Thoracic aorta (tissue), 2 donors: ENCODE data around the gene RIMBP2. TPM values are rescaled to one million over a fixed set of nuclear protein-coding genes. Genes with fewer than 3 reads are reported as not detected.

Experiments used
- ATAC-seq: fragments of 150-250 bp; one replicate; pipeline ENCODE4 v1.8.0; 2017; ENCODE audit warnings: low read depth; ENCODE audit not compliant: insufficient number of reproducible peaks, low FRiP score
- DNase-seq: peaks from one replicate; pipeline ENCODE4 v3.0.0-alpha.2; 2020; ENCODE audit warnings: low spot score
- H3K27ac ChIP-seq, 2 donors: fragments of 200-600 bp; sonication (generic); 1 replicate in 1 of 2; 2 replicates in 1 of 2; pipeline ENCODE4 v1.5.1; 2016; ENCODE audit warnings: mild to moderate bottlenecking in 2 of 2, moderate library complexity in 2 of 2
- H3K27me3 ChIP-seq: fragments of 200-600 bp; sonication (generic); replicated peaks from 2 replicates; pipeline ENCODE4 v1.6.0; 2016; ENCODE audit warnings: mild to moderate bottlenecking; ENCODE audit not compliant: insufficient read depth
- H3K36me3 ChIP-seq: fragments of 200-600 bp; sonication (generic); one replicate; pipeline ENCODE4 v1.5.1; 2016
- H3K4me1 ChIP-seq, 2 donors: fragments of 200-600 bp; sonication (generic); 1 replicate in 1 of 2; 2 replicates in 1 of 2; pipeline versions ENCODE4 v1.5.1 to v1.6.0; 2016; ENCODE audit warnings: low read depth in 2 of 2, mild to moderate bottlenecking in 1 of 2; ENCODE audit not compliant: control insufficient read depth in 1 of 2
- H3K4me3 ChIP-seq: fragments of 200-600 bp; sonication (generic); 2 replicates; pipeline ENCODE4 v1.5.1; 2016; ENCODE audit warnings: mild to moderate bottlenecking
- H3K9me3 ChIP-seq: fragments of 200-600 bp; sonication (generic); 2 replicates; pipeline ENCODE4 v1.5.1; 2016
- total RNA-seq, 2 donors: library from RNA; depleted of rRNA; stranded (reverse); fragments of >200 nt; gene quantifications; one replicate each; pipeline versions ENCODE4 v1.1.0 to v1.2.3, GENCODE V29; 2016
- TF ChIP-seq, protein P1 (sequence below): fragments of 200-600 bp; sonication (generic); IDR thresholded peaks from one replicate; pipeline ENCODE4 v1.5.1; 2019; ENCODE audit warnings: antibody characterized with exemption

Gene RIMBP2
- total RNA-seq, 2 donors from 2014 or later, result 0.54 to 0.92 TPM

DNA sequence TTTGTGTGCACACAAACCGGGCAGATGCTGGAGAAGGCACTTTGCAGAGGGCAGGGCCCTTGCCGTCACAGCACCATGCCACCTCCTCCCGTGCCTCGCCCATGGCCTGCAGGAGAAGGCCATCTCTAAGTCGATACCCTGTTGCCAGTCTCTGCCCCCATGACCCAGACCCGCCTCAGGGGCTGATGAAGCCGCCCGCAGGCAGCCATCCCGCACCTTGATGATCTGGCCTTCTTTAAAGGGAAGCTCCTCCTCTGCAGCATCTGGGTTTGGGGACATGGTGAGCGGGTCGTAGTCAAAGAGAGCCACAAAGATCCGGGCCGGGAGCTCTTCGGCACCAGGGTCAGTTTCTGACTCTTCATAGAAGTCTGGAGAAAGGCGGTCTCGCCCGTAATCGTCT lies 302.2 kb downstream of the RIMBP2 start:
- ATAC-seq (no peak), DNase-seq (no peak)
- Histone ChIP-seq H3K27ac (no peak overlapping the region), H3K27me3 (no peaks in the 10 kb centered on the region), H3K36me3 (no peaks in the 10 kb centered on the region), H3K4me1 (no peaks in the 10 kb centered on the region), H3K9me3 (no peaks in the 10 kb centered on the region), H3K4me3 (no peak overlapping the region)
- TF ChIP-seq, protein P1, sequence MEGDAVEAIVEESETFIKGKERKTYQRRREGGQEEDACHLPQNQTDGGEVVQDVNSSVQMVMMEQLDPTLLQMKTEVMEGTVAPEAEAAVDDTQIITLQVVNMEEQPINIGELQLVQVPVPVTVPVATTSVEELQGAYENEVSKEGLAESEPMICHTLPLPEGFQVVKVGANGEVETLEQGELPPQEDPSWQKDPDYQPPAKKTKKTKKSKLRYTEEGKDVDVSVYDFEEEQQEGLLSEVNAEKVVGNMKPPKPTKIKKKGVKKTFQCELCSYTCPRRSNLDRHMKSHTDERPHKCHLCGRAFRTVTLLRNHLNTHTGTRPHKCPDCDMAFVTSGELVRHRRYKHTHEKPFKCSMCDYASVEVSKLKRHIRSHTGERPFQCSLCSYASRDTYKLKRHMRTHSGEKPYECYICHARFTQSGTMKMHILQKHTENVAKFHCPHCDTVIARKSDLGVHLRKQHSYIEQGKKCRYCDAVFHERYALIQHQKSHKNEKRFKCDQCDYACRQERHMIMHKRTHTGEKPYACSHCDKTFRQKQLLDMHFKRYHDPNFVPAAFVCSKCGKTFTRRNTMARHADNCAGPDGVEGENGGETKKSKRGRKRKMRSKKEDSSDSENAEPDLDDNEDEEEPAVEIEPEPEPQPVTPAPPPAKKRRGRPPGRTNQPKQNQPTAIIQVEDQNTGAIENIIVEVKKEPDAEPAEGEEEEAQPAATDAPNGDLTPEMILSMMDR, result no peak

DNA sequence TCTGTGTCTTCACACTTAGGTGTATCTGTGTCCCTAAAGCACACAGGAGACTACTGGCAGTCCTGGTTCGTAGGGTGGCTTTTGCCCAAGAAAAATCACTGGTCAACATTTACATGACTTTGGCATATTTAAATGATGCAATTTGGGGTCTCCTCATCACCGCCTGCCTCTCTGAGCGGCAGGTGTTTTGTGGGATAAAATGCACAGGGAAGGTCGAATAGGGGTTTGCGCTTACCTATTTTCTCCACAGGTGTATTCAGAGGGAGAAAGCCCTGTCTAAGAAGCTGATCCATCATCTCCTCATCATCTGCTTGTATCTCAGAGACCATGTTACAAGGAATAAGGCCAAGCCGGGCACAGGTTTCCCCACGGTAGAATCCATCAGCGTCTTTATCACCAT lies 303.7 kb downstream of the RIMBP2 start:
- Histone ChIP-seq H3K36me3 (no peaks in the 10 kb centered on the region), H3K9me3 (no peaks in the 10 kb centered on the region), H3K4me3 (no peak overlapping the region), H3K4me1 (no peaks in the 10 kb centered on the region), H3K27me3 (no peaks in the 10 kb centered on the region), H3K27ac (no peak overlapping the region)
- ATAC-seq (no peak), DNase-seq (no peak)
- TF ChIP-seq, protein P1, result no peak

DNA sequence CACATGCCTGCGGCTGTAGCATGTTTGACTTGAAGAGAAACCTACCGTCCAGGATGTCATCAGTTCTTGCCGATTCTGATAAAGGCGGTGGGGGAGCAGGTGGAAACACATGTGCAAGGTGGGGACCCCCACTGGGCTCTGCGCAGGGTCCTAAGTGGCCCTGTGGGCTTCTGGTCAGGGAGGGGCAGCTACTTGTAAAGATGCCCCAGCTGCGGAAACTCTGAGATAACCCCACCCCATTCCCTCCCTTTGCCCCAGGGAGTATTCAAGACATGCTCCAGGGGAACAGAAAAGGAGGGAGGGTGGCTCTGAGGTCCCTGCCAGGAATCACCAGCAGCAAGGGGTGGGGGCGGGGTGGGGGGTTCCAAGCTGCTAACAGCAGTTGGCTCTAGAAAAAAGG lies 310.8 kb downstream of the RIMBP2 start:
- ATAC-seq (no peak), DNase-seq (no peak)
- Histone ChIP-seq H3K9me3 (no peaks in the 10 kb centered on the region), H3K27ac (no peak overlapping the region), H3K36me3 (no peaks in the 10 kb centered on the region), H3K27me3 (no peaks in the 10 kb centered on the region), H3K4me1 (no peaks in the 10 kb centered on the region), H3K4me3 (no peak overlapping the region)
- TF ChIP-seq, protein P1, result no peak

DNA sequence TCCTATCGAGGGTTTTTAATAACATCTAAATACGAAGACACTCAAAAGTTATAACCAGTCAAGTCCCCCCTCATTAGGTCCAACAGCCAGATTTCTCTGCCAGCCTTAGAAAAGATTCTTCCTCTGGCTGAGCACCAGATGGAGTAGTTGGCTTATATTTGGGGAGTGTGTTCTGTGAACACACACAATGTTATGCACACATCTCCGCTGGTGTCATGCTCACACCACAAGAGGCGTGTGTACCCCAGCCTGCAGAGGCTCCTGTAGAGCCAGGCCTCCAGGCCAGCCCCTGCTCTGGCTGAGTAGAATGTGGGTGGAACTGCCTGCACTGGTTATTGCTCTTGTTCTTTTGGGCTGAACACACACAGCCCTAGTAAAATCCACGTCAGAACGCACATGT lies 314.4 kb downstream of the RIMBP2 start:
- no peak overlapping the region for H3K27ac ChIP-seq
- H3K4me1 ChIP-seq, result no peaks in the 10 kb centered on the region
- ATAC-seq (no peak), DNase-seq (no peak)
- no peaks in the 10 kb centered on the region for H3K27me3 ChIP-seq
- H3K9me3 ChIP-seq, result no peaks in the 10 kb centered on the region
- TF ChIP-seq, protein P1, result no peak
- no peaks in the 10 kb centered on the region for H3K36me3 ChIP-seq
- no peak overlapping the region for H3K4me3 ChIP-seq

DNA sequence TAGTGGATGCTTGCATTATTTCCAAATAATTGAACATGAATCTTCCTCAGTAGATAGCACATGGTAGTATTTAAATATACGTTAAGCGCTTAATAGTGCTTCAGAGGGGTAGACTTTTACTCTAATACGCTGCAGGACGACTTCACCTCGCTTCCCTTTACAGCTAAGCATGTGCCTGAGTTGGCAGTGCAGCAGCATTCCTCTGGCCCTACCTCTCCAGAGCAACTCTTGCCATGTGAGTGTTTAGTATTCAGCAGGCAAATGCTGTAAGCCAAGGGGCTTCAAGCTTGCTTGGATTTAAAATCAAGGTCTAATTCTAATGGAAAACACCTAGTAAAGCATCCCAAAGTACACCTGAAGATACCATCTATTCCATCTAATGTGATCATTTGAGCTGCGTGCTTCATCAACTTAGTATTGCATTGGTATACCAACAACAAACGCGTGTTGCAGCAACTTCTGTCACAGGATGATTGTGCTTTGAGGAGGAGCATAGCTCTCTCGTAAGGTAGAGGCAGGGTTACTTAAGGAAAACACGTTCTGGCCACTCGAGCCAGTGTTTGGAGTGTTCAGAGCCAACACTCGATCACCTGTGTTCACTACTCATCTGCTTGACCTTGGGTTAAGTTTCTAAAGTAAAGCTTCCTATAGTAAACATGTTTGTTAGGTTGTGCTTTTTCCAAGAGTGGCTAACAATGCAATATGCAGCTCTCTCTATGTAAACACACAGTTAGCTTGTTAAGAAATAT lies 317.8 kb downstream of the RIMBP2 start:
- Histone ChIP-seq H3K27me3 (no peaks in the 10 kb centered on the region), H3K4me1 (no peaks in the 10 kb centered on the region), H3K27ac (no peak overlapping the region), H3K9me3 (no peaks in the 10 kb centered on the region), H3K4me3 (no peak overlapping the region), H3K36me3 (no peaks in the 10 kb centered on the region)
- ATAC-seq (no peak), DNase-seq (no peak)
- TF ChIP-seq, protein P1, result no peak
